Measurements from ENCODE around the gene ZXDC. TPM values are rescaled to one million over a fixed set of nuclear protein-coding genes. Genes with fewer than 3 reads are reported as not detected.

The ZXDC gene
- total and polyA plus RNA-seq, 2 donors (not counting 3 experiments of a cell fraction or from before 2014, with no cell fraction given): 15.2 to 22.6 TPM

DNA sequence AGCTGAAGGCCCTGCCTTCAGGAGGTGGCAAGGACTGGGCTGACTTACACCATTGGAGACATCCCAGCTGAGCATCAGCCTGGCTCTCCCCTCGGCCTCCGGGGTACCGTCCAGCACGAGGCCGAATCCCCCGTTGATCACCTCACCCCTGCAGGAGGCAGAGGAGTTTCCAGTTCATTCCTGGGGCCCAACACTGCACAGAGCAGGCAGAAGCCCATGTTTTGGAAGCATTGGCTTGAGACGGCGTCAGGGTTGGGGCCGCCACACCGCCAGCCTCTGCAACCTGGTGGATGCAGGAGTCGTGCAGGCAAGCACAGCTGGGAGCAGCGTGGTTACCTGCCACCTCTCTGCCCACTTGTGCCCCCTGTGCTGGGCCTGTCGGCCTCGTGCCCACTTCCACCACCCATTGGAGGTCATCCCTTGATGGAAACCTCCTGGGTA is 7.7 kb upstream of the ZXDC start:
- Histone ChIP-seq H3K79me2 (ENCODE audit: control insufficient read depth, insufficient read depth, low read length) (no peaks in the 10 kb centered on the region), H3K36me3 (ENCODE audit: control insufficient read depth in 2 of 2, extremely low read depth in 1 of 2, insufficient read depth in 2 of 2, low read length in 2 of 2) (no peaks in the 10 kb centered on the region), H3K27me3 (ENCODE audit: control insufficient read depth in 2 of 2, insufficient read depth in 2 of 2, low read length in 2 of 2) (no peaks in the 10 kb centered on the region), H2AFZ (ENCODE audit: low read depth, low read length) (no peak overlapping the region), H3K4me1 (ENCODE audit: control insufficient read depth, extremely low read depth, insufficient read depth, low read length) (peaks cover 15% of the 10 kb centered on the region), H3K9me3 (replicated peaks; ENCODE audit: control insufficient read depth, insufficient read depth, low read length) (no peaks in the 10 kb centered on the region), H4K20me1 (replicated peaks; ENCODE audit: control insufficient read depth, extremely low read depth, insufficient read depth, low read length) (no peaks in the 10 kb centered on the region), H3K27ac (ENCODE audit: insufficient read depth, low read depth, low read length) (no peak overlapping the region), H3K9me1 (replicated peaks; ENCODE audit: control insufficient read depth, extremely low read depth, insufficient read depth, low read length) (no peaks in the 10 kb centered on the region), H3K4me3 (replicated peaks in 1 of 3; ENCODE audit: insufficient read depth in 1 of 3, low read depth in 1 of 3, low read length in 3 of 3) (no peak overlapping the region), H3K4me2 (ENCODE audit: insufficient read depth, low read length) (no peak overlapping the region), H3K9ac (replicated peaks; ENCODE audit: extremely low read depth, insufficient read depth, low read length) (no peak overlapping the region)
- POLR2A ChIA-PET: no interaction called here
- no TSS peak for BruUV-seq (replicated peaks)
- dilution Hi-C loops (cut with MboI; ENCODE audit: extremely low pct_ligation_motif_present, low sequenced_read_pairs) (no loop called here), intact Hi-C loops (cut with micrococcal nuclease) (no loop called here)
- CTCF ChIA-PET: no interaction called here
- DNase-seq (ENCODE audit: low read depth, low spot score) (no peak), FAIRE-seq (no peak)
- TF ChIP-seq EZH2 (IDR thresholded peaks at IDR 0.05; ENCODE audit: borderline replicate concordance, low read depth, low read length, severe bottlenecking) (no peak), POLR2AphosphoS5 (IDR thresholded peaks at IDR 0.05; ENCODE audit: insufficient read depth, low read depth, low read length) (no peak), JUN (IDR thresholded peaks at IDR 0.05; ENCODE audit: borderline replicate concordance, insufficient read depth, insufficient read length, low read depth) (no peak), MYC (IDR thresholded peaks at IDR 0.05; ENCODE audit: low read depth, low read length) (no peak), POLR2A (IDR thresholded peaks at IDR 0.05; ENCODE audit: low read depth, low read length) (no peak), FOS (IDR thresholded peaks at IDR 0.05; ENCODE audit: borderline replicate concordance, insufficient read depth, low read length) (no peak)
- TF ChIP-seq, protein P1, sequence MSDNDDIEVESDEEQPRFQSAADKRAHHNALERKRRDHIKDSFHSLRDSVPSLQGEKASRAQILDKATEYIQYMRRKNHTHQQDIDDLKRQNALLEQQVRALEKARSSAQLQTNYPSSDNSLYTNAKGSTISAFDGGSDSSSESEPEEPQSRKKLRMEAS (IDR thresholded peaks at IDR 0.05; ENCODE audit: insufficient read depth, insufficient read length): no peak
- TF ChIP-seq, protein P2, sequence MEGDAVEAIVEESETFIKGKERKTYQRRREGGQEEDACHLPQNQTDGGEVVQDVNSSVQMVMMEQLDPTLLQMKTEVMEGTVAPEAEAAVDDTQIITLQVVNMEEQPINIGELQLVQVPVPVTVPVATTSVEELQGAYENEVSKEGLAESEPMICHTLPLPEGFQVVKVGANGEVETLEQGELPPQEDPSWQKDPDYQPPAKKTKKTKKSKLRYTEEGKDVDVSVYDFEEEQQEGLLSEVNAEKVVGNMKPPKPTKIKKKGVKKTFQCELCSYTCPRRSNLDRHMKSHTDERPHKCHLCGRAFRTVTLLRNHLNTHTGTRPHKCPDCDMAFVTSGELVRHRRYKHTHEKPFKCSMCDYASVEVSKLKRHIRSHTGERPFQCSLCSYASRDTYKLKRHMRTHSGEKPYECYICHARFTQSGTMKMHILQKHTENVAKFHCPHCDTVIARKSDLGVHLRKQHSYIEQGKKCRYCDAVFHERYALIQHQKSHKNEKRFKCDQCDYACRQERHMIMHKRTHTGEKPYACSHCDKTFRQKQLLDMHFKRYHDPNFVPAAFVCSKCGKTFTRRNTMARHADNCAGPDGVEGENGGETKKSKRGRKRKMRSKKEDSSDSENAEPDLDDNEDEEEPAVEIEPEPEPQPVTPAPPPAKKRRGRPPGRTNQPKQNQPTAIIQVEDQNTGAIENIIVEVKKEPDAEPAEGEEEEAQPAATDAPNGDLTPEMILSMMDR (IDR thresholded peaks at IDR 0.05; ENCODE audit: extremely low read depth in 1 of 2, insufficient read depth in 1 of 2, low read depth in 1 of 2, low read length in 2 of 2): no peak

Data from endothelial cell of umbilical vein (primary cell).